Ishikawa (cell line): ENCODE data around the gene AK5.

Experiments used
- CEBPB ChIP-seq: IDR thresholded peaks from 2 replicates; pipeline ENCODE4 v1.6.1; 2012
- EP300 ChIP-seq: IDR thresholded peaks from 2 replicates; pipeline ENCODE4 v1.6.1; 2012; ENCODE audit warnings: borderline replicate concordance
- RAD21 ChIP-seq: IDR thresholded peaks from 2 replicates; pipeline ENCODE4 v1.6.1; 2012; ENCODE audit warnings: low read depth
- TAF1 ChIP-seq: IDR thresholded peaks from 2 replicates; pipeline ENCODE4 v1.6.1; 2012; ENCODE audit warnings: low read depth, mild to moderate bottlenecking
- TEAD4 ChIP-seq: IDR thresholded peaks from 2 replicates; pipeline ENCODE4 v1.6.1; 2012
- YY1 ChIP-seq: IDR thresholded peaks from 2 replicates; pipeline ENCODE4 v1.6.1; 2012; ENCODE audit warnings: low read depth
- ZBTB7A ChIP-seq: IDR thresholded peaks from 2 replicates; pipeline ENCODE4 v1.6.1; 2012; ENCODE audit warnings: low read depth
- TF ChIP-seq, protein P1 (sequence below): IDR thresholded peaks from 2 replicates; pipeline ENCODE4 v1.6.1; 2012
- TF ChIP-seq, protein P2 (sequence below): IDR thresholded peaks from 2 replicates; pipeline ENCODE4 v1.6.1; 2012

DNA sequence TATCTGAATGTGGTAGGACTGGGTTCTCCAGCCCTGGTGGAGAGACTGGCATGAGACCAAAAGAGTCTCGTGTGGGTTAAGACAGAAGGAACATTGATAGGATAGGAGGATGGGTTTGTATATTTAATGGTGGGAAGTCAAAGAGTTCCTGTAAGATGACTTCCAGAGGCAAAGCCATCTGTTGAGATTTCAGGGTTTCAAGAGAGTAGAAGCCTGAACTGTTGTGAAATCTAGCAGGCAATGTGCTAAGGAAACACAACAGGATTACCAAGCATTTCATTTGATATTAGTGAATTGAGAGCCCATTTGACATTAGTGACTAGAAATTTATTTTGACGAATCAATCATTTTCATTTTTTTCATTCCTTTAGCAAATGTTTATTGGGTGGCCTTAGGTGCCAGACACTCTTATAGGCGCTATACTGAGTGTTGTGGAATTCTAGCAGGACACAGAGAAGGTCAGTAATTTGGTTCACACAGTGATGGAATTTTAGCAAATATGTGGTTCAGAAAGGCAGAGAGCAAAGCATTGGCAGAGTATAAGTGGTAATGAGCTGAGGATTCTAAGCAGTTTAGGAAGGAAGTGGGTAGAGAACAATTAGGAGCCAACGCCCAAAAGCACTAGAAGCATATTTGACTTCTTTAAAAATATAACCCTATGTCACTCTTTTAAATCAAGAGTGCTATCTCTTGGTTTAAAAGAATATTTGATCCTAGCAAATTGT is 149.3 kb downstream of the AK5 start:
- TF ChIP-seq RAD21 (no peak), EP300 (no peak), ZBTB7A (no peak), TAF1 (no peak), YY1 (no peak), CEBPB (no peak), TEAD4 (no peak)
- TF ChIP-seq, protein P1, sequence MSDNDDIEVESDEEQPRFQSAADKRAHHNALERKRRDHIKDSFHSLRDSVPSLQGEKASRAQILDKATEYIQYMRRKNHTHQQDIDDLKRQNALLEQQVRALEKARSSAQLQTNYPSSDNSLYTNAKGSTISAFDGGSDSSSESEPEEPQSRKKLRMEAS = no peak
- TF ChIP-seq, protein P2, sequence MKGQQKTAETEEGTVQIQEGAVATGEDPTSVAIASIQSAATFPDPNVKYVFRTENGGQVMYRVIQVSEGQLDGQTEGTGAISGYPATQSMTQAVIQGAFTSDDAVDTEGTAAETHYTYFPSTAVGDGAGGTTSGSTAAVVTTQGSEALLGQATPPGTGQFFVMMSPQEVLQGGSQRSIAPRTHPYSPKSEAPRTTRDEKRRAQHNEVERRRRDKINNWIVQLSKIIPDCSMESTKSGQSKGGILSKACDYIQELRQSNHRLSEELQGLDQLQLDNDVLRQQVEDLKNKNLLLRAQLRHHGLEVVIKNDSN = no peak
